ENCODE measurements around the gene PRDM16.

The PRDM16 gene

GRCh38 chr1:3141129-3141528 lies 72.1 kb downstream of the PRDM16 start:
- no peak for DNase-seq (ENCODE audit: low read depth)

GRCh38 chr1:3141836-3142235 lies 72.8 kb downstream of the PRDM16 start:
- no peak for DNase-seq (ENCODE audit: low read depth)

GRCh38 chr1:3142236-3142635 lies 73.2 kb downstream of the PRDM16 start:
- DNase-seq (ENCODE audit: low read depth) = no peak

- DNase-seq (ENCODE audit: low read depth) = no peak
These were observed 73.7 kb downstream of the PRDM16 start for GRCh38 chr1:3142751-3143150.

GRCh38 chr1:3145532-3146325 lies 76.7 kb downstream of the PRDM16 start:
- no peak for DNase-seq (ENCODE audit: low read depth)

GRCh38 chr1:3146458-3146857 lies 77.5 kb downstream of the PRDM16 start:
- no peak for DNase-seq (ENCODE audit: low read depth)

- DNase-seq (ENCODE audit: low read depth) = no peak
These were observed 77.9 kb downstream of the PRDM16 start for GRCh38 chr1:3146907-3147306.

GRCh38 chr1:3148171-3148570 lies 79.2 kb downstream of the PRDM16 start:
- DNase-seq (ENCODE audit: low read depth) = no peak

GRCh38 chr1:3149277-3149676 lies 80.3 kb downstream of the PRDM16 start:
- no peak for DNase-seq (ENCODE audit: low read depth)

- DNase-seq (ENCODE audit: low read depth) = no peak
These were observed 82.5 kb downstream of the PRDM16 start for GRCh38 chr1:3151456-3151855.

- DNase-seq (ENCODE audit: low read depth) = no peak
These were observed 83.1 kb downstream of the PRDM16 start for GRCh38 chr1:3152143-3152542.

- no peak for DNase-seq (ENCODE audit: low read depth)
These were observed 84.2 kb downstream of the PRDM16 start for GRCh38 chr1:3153197-3153596.

GRCh38 chr1:3153902-3154795 lies 85.1 kb downstream of the PRDM16 start:
- DNase-seq (ENCODE audit: low read depth) = no peak

- no peak for DNase-seq (ENCODE audit: low read depth)
These were observed 86.3 kb downstream of the PRDM16 start for GRCh38 chr1:3155056-3155925.

GRCh38 chr1:3155926-3156220 lies 86.9 kb downstream of the PRDM16 start:
- no peak for DNase-seq (ENCODE audit: low read depth)

- no peak for DNase-seq (ENCODE audit: low read depth)
These were observed 87.9 kb downstream of the PRDM16 start for GRCh38 chr1:3156936-3157335.

GRCh38 chr1:3158347-3158746 lies 89.3 kb downstream of the PRDM16 start:
- DNase-seq (ENCODE audit: low read depth) = no peak

GRCh38 chr1:3159121-3159520 lies 90.1 kb downstream of the PRDM16 start:
- no peak for DNase-seq (ENCODE audit: low read depth)

- no peak for DNase-seq (ENCODE audit: low read depth)
These were observed 91.0 kb downstream of the PRDM16 start for GRCh38 chr1:3159996-3160395.

GRCh38 chr1:3160647-3161145 lies 91.7 kb downstream of the PRDM16 start:
- DNase-seq (ENCODE audit: low read depth) = no peak

GRCh38 chr1:3161176-3161840 lies 92.3 kb downstream of the PRDM16 start:
- no peak for DNase-seq (ENCODE audit: low read depth)
